ACC112 (cell line): ENCODE data around the gene SLC16A8.
A peak's percentile ranks its signal among the peaks of the same experiment; 100 is the strongest.

Experiments used
- H2AFZ ChIP-seq: fragments of 200-600 bp; sonication (generic); one replicate; pipeline ENCODE4 v1.6.0; 2017; ENCODE audit warnings: antibody characterized with exemption, low read length; ENCODE audit not compliant: unreplicated experiment
- H3K27ac ChIP-seq: fragments of 200-600 bp; sonication (generic); 2 replicates; pipeline ENCODE4 v1.5.1; 2014; ENCODE audit warnings: low read depth, mild to moderate bottlenecking, antibody characterized with exemption, low read length, moderate library complexity
- H3K27me3 ChIP-seq: fragments of 200-600 bp; sonication (generic); 2 replicates; pipeline ENCODE4 v1.6.1; 2014; ENCODE audit warnings: mild to moderate bottlenecking, antibody characterized with exemption, low read length, moderate library complexity, mixed read lengths; ENCODE audit not compliant: insufficient read depth
- H3K36me3 ChIP-seq: fragments of 200-600 bp; sonication (generic); 2 replicates; pipeline ENCODE4 v1.6.1; 2016; ENCODE audit warnings: mild to moderate bottlenecking, antibody characterized with exemption, low read length, moderate library complexity, mixed read lengths; ENCODE audit not compliant: insufficient read depth
- H3K4me1 ChIP-seq: fragments of 200-600 bp; sonication (generic); one replicate; pipeline ENCODE4 v1.6.1; 2016; ENCODE audit warnings: low read length, mixed read lengths; ENCODE audit not compliant: insufficient read depth, unreplicated experiment, control insufficient read depth
- H3K4me3 ChIP-seq: fragments of 200-600 bp; sonication (generic); 2 replicates; pipeline ENCODE4 v1.5.1; 2014; ENCODE audit warnings: mild to moderate bottlenecking, low read depth, low read length
- H3K79me2 ChIP-seq: fragments of 200-600 bp; sonication (generic); one replicate; pipeline ENCODE4 v1.6.0; 2016; ENCODE audit warnings: low read length; ENCODE audit not compliant: control insufficient read depth, unreplicated experiment, insufficient read depth

The SLC16A8 gene

DNA sequence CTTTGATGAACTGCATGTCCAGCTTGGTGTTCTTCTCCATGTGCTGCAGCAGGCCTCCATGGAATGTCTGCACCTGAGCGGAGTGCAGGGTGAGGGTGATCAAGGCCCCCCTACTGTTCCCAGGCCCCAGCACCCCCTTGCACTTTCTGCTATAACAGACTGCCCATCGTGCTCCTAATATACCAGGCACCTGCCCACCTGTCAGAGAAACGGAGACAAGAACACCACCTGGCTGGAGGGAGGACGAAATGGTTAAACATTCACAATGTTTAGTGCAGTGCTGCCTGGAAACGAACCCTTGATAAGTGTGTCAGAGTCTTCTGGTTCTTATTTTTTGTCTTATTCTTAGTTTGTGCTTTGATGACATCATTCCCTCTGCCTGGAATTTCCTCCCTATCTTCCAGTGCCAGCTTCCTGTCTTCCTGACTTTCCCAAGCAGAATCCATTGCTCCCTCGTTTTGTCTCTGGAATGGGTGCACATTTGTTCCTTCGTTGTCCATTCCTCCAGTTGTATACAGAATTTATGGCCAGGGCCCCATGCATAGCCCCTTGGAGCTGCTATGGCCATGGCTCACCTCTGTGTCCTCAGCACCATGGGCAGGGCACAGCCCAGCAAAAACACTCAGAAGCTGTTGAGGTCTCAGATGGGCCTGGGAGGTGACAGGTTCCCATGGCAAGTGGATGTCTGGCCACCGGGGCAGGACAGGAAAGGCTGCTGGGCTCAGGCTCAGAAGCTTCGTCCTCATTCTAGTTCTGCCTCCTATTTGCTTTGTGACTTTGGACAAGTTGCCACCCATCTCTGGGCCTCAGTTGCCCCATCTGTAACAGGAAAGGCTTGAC is 14.6 kb upstream of the SLC16A8 start:
- Histone ChIP-seq H3K4me1 (peaks cover 5% of the 10 kb centered on the region), H3K27ac (no peak overlapping the region), H3K36me3 (no peaks in the 10 kb centered on the region), H3K27me3 (no peaks in the 10 kb centered on the region), H2AFZ (no peak overlapping the region), H3K79me2 (no peaks in the 10 kb centered on the region), H3K4me3 (no peak overlapping the region)

DNA sequence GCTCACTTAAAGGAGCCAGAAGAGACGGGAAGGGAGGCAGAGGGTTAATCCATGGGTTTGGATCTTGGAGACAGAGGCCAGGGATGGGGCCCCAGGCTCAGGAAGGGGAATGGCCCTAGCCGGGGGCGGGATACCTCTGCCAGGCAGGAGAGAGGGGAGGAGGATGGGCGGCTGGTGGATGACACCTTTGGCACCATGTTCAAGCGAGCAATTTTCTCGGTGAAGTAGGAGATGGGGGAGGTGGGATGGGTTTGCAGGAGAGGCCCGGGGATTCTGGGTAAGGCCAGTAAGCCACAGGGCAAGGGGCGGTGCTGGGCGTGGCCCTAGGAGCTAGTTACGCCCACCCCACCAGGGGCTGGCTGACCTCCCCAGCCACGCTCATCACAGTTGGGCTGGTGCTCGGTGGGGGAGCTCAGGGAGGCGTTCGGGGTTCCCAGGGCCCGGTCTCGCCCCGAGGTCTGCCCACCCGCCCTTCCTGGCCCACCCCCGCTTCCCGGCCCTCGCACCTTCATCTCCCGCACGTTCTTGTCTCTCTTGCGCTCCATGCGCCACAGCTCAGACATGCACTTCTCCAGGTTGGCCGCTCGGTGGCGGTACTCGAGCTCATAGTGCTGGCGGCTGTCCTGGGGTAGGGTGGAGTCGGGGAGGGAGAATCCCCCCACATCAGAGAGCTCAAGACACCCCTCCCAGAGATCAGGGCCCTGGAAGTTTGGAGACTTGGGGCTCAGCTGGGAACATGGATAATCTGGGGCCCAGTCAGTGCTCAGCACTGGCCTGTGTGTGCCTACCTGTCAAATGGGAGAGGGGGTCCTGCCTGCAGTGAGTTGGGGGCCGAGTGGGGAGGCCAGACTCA is 13.8 kb upstream of the SLC16A8 start:
- Histone ChIP-seq H3K4me1 (peaks cover 5% of the 10 kb centered on the region), H3K36me3 (no peaks in the 10 kb centered on the region), H3K27ac (no peak overlapping the region), H3K79me2 (no peaks in the 10 kb centered on the region), H3K27me3 (no peaks in the 10 kb centered on the region), H3K4me3 (no peak overlapping the region), H2AFZ (no peak overlapping the region)

DNA sequence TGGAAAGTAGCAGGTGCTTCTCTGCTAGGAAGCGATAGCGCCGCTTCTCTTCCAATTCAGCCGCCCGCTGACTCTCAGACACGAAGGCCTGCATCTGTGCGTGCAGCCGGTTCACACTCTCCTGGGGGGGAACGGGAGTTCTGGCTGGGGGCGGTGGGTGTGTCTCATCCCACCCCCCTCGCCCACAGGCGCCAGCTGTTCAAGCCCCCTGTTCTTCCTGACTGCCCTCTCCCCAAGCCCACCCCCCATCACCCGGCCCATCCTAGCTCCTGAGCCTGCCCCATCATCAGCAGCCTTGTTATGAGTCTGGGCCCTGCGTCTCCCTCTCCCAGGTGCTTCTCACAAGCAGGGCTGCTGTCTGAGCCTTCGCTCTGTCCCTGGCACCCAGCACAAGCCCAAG is 13.1 kb upstream of the SLC16A8 start:
- H3K79me2 ChIP-seq: no peaks in the 10 kb centered on the region
- no peak overlapping the region for H2AFZ ChIP-seq
- no peak overlapping the region for H3K27ac ChIP-seq
- no peak overlapping the region for H3K4me3 ChIP-seq
- H3K27me3 ChIP-seq: no peaks in the 10 kb centered on the region
- H3K4me1 ChIP-seq: peaks cover 5% of the 10 kb centered on the region
- no peaks in the 10 kb centered on the region for H3K36me3 ChIP-seq

DNA sequence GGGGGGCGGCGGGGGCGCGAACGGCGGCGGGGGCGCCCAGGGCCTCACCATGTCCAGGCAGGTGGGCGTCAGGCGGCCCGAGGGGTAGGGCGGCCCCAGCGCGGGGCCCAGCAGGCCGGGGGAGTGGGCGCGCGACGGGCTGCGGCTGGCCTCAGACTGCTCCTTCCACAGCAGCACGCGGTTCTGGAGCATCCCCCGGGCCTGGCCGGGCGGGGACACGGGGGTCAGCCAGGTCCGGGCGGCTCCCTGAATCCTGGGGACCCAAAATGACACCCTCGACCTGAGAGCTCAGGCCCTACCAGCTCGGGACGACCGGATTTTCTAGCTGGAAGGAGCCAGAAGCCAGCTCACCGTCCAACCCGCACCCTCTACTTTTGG is 5.5 kb upstream of the SLC16A8 start:
- H3K4me1 ChIP-seq: peaks cover 4% of the 10 kb centered on the region
- H2AFZ ChIP-seq: no peak overlapping the region
- H3K36me3 ChIP-seq: no peaks in the 10 kb centered on the region
- no peak overlapping the region for H3K27ac ChIP-seq
- H3K79me2 ChIP-seq: no peaks in the 10 kb centered on the region
- H3K4me3 ChIP-seq: no peak overlapping the region
- H3K27me3 ChIP-seq: no peaks in the 10 kb centered on the region

DNA sequence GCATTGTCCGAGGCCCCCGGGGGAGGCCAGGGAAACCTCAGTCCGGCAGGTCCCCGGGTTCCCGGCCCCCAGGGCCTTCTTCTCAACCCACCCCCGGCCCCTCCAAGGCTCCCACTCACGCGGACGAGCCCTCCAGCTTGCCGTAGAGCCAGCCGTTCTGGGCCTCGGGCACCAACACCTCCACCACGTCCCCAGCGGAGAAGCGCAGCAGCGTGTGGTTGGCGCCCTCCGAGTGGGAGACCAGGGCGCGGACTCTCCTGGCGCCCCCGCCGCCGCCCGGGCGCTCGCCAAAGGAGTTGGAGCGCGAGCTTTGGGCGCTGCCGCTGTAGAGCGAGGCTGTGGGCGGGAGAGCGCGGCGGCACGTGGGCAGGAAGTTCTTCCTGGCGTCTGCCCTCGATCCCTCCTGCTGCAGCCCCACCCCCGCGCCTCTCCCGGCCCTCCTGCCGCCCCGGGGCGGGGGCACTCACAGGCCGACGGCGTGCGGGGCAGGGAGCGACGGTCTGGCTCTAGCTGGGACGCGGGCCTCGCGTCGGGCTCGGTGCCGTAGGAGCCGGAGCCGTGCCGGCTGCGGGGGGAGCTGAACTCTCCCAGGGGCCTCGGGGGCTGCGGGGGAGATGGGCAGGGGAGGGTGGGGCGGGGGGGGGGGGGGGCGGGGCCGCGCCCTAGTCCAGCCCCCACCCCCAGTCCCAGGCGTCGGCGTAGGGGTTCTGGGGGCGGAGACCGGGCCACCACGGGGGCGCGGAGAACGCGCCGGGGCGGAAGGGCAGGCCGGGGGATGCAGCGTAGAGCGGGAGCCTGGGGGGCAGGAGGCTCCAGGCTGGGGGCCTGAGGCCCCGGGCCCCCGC is 4.9 kb upstream of the SLC16A8 start:
- Histone ChIP-seq H2AFZ (no peak overlapping the region), H3K27me3 (no peaks in the 10 kb centered on the region), H3K4me1 (peaks cover 4% of the 10 kb centered on the region), H3K36me3 (no peaks in the 10 kb centered on the region), H3K79me2 (no peaks in the 10 kb centered on the region), H3K4me3 (peak overlapping the region; percentile 75), H3K27ac (no peak overlapping the region)

DNA sequence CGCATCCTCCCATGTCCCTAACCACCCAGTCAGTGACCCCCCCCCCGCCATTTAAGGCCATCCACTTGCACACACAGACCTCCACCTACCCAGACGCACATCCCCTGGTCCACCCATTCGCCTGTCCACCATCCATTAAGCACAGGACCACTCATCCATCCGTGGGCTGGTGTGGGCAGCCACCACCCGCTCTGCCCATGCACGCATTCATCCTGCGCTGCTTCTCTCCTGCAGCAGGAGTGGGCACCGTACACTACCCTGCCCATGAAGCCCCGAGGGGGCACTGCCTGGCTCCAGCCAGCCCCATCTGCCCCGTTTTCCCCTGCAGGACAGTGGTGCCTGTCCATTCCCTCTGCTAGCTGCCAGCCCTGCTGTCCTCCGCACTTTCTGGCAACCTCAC is 3.9 kb upstream of the SLC16A8 start:
- Histone ChIP-seq H3K79me2 (no peaks in the 10 kb centered on the region), H2AFZ (no peak overlapping the region), H3K4me3 (peak overlapping the region; percentile 75), H3K27me3 (no peaks in the 10 kb centered on the region), H3K27ac (no peak overlapping the region), H3K36me3 (no peaks in the 10 kb centered on the region), H3K4me1 (peaks cover 4% of the 10 kb centered on the region)

DNA sequence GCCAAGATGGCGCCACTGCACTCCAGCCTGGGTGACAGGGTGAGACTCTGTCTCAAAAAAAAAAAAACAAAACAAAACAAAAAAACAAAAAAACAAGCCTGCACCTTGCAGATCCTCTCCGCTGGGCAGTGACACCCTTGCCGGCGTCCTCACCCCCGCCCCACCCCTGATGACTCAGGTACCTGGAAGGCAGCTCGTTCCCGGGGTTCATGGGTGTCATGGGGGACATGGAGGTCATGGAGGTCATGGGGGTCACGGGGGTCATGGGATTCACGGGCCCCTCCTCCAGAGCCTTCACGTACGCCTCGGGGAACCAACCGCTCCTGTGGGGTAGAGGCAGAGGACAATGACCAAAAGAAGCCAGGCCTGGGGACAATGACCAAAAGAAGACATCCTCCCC is 3.0 kb upstream of the SLC16A8 start:
- Histone ChIP-seq H2AFZ (no peak overlapping the region), H3K27ac (no peak overlapping the region), H3K79me2 (peaks cover 2% of the 10 kb centered on the region), H3K4me3 (no peak overlapping the region), H3K36me3 (no peaks in the 10 kb centered on the region), H3K4me1 (peaks cover 5% of the 10 kb centered on the region), H3K27me3 (no peaks in the 10 kb centered on the region)

DNA sequence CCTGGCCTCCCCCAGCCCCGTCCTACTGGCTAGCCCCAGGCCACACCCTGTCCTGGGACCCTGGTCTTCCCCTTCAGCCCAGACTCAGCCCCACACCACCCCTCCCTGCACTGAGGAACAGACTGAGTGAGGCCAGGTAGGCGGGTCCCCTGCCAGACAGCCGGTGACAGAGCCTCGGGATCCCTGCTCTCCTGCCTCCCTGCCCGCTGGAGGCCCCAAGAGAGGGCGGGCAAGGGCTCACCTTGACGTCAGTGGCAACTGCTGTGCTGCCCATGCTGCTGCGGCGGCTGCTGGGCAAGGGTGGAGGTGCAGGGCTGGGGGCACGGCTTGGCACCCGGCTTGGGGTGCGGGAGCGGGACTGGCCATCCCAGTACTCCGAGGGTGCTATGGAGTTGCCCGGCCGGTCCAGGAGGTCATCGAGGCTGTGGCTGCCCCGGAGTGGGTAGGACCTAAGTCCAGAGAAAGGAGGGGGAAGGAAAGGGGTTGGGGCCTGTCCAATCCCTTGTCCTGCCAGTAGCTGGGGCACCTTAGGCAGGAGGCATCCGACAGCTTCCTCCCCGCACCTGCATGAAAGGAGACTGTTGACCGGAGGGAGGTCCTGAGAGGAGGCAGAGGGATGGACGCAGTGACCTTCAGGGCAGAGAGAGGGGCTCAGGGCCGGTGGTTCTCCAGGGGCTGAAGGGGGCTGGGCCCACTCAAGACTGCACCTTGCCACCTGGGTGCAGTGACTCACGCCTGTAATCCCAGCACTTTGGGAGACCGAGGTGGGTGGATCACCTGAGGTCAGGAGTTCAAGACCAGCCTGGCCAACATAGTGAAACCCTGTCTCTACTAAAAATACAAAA is 2.2 kb upstream of the SLC16A8 start:
- no peak overlapping the region for H3K4me3 ChIP-seq
- H3K79me2 ChIP-seq: peaks cover 3% of the 10 kb centered on the region
- H3K27ac ChIP-seq: no peak overlapping the region
- H3K27me3 ChIP-seq: no peaks in the 10 kb centered on the region
- peaks cover 8% of the 10 kb centered on the region for H3K4me1 ChIP-seq
- H2AFZ ChIP-seq: no peak overlapping the region
- no peaks in the 10 kb centered on the region for H3K36me3 ChIP-seq

DNA sequence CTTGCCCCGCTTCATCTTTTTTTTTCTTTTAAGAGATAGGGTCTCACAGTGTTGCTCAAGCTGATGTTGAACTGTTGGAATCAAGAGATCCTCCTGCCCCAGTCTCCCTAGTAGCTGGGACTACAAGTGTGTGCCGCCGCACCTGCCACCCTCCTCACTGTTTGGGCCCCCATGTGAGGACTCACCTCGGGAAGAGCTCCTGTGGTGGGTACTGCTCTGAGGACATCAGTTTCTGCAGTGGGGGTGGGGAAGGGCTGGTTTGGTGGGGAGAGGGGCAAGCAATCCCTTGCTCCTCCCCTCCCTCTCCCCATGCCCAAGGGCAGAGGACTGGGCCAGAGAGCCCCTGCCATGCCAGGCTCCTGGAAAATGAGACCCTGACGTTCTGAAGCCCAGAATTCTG is 1.5 kb upstream of the SLC16A8 start:
- Histone ChIP-seq H3K27ac (no peak overlapping the region), H3K4me1 (peaks cover 8% of the 10 kb centered on the region), H3K27me3 (no peaks in the 10 kb centered on the region), H3K36me3 (no peaks in the 10 kb centered on the region), H3K4me3 (no peak overlapping the region), H3K79me2 (peaks cover 3% of the 10 kb centered on the region), H2AFZ (no peak overlapping the region)

DNA sequence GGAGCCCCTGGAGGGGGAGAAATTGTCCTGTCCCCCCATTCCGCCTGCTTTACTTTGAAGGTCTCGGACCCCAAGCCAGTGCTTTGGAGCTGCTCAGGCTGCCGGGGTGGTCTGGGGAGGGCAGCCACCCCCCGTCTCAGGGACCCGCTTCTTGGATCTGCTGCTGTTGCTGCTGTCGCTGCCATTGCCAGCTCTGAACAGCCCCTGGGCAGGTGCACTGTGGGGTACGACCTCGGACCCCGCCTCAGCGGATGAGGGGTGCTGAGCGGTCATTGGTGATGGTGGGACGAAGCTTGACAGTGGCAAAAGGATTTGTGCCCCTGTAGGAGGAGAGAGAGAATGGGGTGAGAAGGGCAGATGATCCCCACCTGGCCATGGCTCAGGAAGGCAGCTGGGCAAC is 1.1 kb upstream of the SLC16A8 start:
- peaks cover 8% of the 10 kb centered on the region for H3K4me1 ChIP-seq
- no peak overlapping the region for H3K4me3 ChIP-seq
- peaks cover 3% of the 10 kb centered on the region for H3K79me2 ChIP-seq
- H3K27ac ChIP-seq: no peak overlapping the region
- no peaks in the 10 kb centered on the region for H3K27me3 ChIP-seq
- H3K36me3 ChIP-seq: no peaks in the 10 kb centered on the region
- H2AFZ ChIP-seq: no peak overlapping the region
